ENCODE data around the gene AP3S1.
"Not testable (repeated sequence)": the region's sequence is repeated elsewhere in the genome, so short reads cannot be mapped to it uniquely, and the experiment has no call there.

AP3S1 gene

DNA sequence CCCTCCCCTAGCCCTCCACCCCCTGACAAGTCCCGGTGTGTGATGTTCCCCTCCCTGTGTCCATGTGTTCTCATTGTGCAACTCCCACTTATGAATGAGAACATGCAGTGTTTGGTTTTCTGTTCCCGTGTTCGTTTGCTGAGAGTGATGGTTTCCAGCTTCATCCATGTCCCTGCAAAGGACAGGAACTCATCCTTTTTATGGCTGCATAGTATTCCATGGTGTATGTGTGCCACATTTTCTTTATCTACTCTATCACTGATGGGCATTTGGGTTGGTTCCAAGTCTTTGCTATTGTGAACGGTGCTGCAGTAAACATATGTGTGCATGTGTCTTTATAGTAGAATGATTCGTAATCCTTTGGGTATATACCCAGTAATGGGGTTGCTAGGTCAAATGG, 35.6 kb downstream of the AP3S1 start:
- not testable (repeated sequence) for DNase-seq

DNA sequence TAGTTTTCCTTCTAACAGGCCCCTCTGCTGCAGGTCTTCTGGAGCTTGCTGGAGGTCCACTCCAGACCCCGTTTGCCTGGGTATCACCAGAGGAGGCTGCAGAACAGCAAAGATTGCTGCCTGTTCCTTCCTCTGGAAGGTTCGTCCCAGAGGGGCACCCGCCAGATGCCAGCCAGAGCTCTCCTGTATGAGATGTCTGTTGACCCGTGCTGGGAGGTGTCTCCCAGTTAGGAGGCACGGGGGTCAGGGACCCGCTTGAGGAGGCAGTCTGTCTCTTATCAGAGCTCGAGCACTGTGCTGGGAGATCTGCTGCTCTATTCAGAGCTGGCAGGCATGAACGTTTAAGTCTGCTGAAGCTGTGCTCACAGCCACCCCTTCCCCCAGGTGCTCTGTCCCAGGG, 40.7 kb downstream of the AP3S1 start:
- not testable (repeated sequence) for DNase-seq

DNA sequence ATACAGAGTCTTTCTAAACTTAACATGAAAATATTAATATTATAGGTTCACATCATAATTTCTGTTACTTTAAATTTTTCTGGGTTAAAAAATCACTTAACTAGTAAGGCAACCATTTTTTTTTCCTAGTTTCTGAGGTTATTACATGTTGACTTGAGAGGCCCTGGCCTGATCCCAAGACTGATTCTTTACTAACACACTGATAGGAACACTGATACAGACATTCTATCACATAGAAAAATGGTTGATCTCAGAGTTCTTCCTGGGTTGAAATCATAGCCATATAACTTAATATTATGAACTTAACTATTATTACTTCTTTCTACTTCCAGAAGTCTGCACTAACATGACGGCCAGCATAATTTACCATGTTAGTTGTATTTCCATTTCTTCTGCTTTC, 43.0 kb downstream of the AP3S1 start:
- no peak for DNase-seq

DNA sequence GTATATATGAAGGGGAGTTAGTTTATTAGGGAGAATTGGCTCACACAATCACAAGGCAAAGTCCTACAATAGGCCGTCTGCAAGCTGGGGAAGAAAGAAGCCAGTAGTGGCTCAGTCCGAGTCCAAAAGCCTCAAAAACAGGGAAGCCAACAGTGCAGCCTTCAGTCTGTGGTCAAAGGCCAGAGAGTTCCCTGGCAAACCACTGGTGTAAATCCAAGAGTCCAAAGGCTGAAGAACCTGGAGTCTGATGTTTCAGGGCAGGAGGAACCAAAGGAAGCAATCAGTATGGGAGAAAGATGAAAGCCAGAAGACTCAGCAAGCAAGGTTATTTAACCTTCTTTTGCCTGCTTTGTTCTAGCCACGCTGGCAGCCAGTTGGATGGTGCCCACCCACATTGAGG, 43.5 kb downstream of the AP3S1 start:
- DNase-seq = not testable (repeated sequence)

DNA sequence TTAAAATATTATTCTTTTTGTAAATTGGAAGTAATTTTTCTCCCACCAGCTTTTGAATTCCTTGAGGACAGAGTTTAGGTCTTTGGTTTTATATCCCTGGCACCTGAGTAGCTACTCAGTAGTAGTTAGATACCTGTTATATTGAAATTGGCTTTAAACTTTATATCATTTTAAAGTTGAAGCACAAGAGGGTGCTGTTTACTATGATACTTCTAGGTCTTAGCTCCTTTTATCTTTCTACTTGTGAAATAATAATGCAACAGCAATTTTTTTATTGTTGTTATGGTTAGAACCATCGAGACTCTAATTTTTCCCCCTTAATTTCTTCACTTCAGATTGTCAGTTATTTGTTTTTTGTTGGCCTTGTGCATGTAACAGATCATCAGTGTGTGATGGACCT, 46.3 kb downstream of the AP3S1 start:
- DNase-seq = no peak

DNA sequence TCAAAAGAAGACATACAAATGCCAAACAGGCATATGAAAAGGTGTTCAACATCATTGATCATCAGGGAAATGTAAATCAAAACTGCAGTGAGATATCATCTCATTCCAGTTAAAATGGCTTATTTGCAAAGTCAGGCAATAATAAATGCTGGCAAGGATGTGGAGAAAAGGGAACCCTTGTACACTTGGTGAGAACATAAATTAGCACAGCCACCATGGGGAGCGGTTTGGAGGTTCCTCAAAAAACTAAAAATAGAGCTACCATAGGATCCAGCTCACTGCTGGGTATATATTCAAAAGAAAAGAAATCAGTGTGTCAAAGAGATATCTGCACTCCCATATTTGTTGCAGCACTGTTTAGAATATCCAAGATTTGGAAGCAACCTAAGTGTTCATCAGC, 50.3 kb downstream of the AP3S1 start:
- no peak for DNase-seq

DNA sequence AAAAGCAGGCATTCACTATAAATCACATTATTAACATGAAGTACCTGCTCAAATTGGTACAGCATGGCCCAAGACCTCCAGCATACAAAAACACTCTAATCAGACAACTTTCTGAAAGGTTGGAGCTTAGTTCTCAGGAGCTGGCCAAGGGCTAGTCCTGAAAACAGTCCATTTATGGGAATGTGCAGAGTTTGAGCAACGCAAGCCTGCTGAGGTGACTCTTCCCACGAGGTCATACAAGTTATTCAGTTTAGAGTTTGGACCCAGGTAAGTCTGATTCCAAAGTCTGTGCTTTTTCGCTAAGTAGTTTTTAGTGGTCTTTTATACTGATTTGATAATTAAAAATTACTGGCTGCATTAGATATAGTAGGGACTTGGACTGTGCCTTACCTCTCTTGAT, 52.6 kb downstream of the AP3S1 start:
- no peak for DNase-seq

DNA sequence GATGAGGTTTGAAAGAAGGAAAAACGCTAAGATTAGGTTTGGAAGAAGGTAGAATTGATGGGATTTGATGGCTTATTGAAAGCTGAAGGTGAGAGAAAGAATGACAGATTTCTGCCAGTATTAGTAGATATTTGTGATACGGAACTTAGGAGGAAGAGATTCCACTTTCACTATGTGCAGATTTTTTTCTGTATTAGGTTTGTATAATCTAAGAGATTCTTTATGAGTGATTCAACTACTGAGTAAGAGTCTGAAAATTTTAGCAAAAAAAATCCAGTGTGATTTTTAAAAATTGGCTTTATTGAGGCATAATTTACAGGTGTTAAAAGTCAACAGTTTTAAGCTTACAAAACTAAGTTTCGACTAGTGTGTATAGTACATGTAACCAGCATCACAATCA, 54.1 kb downstream of the AP3S1 start:
- no peak for DNase-seq

DNA sequence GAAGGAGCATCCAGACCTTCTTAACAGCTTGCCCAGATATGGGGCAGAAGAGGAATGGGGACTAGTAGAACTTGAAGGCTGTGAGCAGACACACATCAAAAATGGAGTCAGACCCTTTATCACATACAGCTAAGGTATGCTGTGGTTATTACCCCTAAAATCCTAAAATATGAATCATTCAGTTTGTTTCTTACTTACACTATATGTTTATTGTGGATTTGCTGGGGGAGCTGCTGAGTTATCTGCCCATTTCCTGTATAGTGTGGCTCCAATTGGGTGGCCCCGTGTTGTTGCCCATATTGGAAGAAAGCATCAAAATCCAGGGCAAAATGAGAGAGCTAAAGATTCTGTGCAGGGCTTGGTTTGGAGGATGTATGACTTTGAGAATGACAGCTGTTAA, 56.9 kb downstream of the AP3S1 start:
- DNase-seq = no peak

DNA sequence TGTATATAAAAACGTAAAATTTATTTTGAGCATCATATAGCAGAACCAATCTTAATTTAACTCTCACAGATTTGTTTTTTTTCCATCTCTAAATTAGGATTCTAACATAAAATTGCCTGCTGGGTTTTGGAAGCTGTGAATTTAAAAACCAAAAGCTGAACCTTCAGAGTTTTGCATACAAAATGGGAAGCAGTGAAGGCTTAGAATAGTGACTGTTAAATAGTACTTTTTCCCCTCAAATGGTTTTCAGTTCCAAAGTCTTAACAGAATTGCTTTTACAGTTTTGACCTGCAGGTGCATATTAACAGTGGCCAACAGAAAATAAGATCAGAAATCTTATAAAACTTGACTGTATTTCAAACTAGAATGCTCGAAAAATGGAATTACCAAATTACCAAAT, 65.4 kb downstream of the AP3S1 start:
- DNase-seq = no peak

DNA sequence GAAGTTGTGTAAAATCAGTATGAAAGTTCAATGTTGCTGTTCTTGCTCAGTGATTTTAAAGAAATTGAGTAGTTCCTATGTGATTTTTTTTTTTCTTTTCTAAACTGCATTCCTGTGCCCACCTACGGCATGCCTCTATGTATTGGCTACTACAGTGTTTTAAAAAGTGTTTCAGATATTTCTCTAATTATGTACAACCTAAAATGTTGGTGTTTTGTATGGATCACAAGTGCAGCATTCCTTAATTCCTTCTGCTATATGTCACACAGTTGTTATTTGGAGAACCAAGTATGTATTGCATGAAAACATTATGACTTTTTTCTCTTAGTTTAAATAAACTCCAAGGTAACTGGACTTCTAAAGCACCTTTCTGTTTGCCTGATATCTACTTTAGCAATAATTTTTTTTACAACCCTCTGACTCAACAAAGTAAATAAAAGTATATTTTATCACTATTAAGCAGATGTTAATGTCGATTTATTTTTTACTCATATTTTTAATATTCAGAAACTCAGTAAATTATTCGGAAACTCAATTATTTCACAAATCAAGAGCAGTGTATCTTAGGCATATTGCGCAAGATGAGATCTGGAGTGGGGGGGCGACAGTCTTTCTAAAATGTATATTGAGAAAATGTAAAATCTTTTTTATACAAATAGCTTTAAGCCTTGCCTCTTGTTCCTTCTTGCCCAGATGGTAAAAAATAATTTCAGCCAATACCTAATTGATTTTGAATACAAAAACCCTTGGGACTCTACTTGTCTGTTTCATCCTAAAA, 72.1 kb downstream of the AP3S1 start:
- DNase-seq = not testable (repeated sequence)

DNA sequence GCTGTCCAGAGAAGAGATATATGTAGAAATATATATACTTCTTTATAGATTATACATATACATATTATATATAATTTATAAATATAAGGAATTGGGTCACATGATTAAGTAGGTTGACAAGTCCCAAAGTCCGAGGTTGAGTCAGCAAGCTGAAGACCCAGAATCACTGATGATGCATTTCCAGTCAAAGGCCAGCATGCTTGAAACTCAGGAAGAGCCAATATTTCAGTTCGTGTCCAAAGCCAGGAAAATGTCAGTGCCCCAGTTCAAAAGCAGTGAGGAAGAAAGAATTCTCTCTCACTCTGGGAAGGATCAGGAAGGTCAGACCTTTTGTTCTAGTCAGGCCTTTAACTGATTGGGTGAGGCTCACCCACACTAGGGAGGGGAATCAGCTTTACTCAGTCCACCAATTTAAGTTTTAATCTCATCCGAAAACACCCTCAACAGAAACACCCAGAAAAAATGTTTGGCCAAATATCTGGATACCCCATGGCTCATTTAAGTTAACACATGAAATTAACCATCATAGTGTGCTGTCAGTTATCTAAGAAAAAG, 78.5 kb downstream of the AP3S1 start:
- no peak for DNase-seq

DNA sequence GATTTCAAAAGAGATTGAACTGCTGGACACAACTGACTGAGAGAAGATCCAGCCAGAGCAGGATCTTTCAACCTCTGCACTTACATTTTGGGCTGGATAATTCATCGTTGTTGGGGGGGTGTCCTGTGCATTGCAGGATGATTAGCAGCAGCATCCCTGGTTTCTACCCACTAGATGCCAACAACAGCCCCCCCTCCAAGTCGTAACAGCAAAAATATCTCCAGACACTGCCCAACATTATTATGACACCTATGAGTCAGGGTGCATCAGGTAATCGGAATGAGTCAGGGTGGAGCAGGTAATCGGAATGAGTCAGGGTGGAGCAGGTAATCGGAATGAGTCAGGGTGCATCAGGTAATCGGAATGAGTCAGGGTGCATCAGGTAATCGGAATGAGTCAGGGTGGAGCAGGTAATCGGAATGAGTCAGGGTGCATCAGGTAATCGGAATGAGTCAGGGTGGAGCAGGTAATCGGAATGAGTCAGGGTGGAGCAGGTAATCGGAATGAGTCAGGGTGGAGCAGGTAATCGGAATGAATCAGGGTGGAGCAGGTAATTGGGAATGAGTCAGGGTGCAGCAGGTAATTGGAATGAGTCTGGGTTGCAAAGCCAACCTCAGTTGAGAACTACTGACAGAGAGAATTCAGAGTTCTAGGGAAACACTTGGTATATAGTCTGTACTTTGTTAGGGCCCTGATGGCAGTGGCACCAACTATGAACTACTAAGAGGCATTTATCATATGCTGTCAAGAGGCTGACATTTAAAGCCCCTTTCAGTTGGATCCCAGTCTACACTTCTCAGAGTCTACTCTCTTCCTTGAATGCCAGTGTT, 87.1 kb downstream of the AP3S1 start:
- not testable (repeated sequence) for DNase-seq

DNA sequence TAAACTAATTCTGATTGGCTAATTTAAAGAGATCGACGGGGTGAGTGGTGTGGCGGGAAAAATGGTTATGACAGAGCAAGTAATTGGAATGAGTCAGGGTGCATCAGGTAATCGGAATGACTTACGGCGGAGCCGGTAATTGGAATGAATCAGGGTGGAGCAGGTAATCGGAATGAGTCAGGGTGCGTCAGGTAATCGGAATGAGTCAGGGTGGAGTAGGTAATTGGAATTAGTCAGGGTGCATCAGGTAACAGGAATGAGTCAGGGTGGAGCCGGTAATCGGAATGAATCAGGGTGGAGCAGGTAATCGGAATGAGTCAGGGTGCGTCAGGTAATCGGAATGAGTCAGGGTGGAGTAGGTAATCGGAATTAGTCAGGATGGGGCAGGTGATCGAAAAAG, 88.4 kb downstream of the AP3S1 start:
- not testable (repeated sequence) for DNase-seq

DNA sequence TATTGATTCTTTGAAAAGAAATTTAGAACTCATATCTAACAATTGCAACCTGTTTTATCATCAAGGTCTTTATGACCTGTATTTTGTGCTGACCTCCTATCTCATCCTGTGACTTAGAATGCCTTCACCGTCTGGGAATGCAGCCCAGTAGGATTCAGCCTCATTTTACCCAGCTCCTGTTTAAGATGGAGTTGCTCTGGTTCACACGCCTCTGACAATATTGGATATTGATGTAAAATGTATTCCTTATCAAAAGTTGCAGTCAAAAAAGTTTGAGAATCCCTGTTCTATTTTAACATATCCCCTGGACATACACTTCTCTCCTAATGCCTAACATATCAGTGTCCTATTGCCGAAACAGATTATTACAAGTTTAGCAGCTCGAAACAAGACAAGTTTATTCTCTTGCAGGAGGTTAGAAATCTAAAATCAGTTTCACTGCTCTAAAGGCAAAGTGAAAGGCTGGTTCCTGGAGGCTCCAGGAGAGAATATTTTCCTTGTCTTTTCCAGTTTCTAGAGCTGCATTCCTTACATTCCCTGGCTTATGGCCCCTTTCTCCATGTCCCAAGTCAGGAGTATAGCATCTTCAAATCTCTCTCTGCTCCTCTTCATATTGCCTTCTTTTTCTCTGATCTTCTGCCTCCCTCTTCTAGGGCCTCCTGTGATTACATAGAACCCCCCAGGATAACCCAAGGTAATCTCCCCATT, 89.0 kb downstream of the AP3S1 start:
- no peak for DNase-seq

DNA sequence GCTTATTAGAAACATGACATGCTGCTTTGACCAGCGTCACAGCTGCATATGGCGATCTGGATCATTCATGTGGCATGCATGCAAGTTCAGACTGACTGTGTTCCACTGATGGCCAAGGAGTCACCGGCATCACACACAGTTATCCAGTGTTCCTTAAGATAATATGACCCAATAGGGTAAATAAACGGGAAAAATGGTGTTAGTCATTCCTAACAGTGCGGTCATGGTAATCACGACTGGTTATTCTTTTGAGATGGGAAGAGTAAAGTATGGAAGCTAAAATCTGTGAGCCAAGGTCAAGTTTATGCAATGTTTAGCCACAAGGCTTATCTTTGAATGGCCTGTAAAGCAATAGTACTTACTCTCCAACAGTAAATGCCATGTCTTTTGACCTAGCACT, 91.3 kb downstream of the AP3S1 start:
- no peak for DNase-seq

DNA sequence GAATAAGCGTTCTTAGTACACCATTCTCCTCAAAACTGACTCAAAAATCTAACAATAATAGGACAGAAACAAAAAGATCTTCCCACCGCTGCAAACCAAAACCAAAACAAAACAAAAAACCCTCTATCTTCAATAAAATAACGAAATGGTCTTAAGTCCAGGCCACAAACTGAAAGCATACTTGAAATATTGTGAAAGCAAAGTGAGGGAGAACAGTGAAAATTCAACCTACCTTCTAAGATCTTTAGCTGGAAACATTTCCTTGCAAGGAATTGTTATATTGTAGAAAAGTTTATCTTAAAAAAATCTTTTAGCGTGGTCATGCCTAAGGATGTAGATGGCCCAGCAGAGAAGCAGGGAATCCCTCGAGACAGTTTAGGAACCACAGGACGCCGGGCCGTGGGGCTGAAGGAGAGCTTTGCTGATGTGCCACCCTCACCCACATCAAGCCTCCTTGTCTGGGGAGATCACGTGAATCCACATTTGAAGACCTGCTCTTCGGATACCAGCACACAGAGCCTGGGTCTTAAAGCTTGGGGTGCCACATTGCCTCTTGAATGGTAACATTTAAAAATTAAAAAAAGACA, 92.7 kb downstream of the AP3S1 start:
- DNase-seq = no peak

DNA sequence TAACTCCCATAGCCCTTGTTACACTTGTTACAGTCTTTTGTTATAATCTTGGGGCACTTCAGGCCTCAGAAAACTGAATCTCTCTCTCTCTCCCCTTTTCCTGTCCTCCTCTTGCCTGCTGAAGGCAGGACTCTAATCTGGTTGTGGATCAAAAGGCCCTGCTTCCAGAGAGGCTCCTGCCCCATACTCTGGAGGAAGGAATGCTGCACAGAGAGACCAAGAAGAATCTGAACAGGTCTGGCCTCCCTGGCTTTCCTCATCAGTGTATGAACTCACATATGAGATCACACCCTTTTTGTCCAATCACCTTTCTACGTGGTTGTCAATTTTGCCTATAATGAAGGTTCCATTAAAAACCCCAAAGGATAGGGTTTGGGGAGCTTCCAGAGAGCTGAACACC, 94.3 kb downstream of the AP3S1 start:
- DNase-seq = no peak

DNA sequence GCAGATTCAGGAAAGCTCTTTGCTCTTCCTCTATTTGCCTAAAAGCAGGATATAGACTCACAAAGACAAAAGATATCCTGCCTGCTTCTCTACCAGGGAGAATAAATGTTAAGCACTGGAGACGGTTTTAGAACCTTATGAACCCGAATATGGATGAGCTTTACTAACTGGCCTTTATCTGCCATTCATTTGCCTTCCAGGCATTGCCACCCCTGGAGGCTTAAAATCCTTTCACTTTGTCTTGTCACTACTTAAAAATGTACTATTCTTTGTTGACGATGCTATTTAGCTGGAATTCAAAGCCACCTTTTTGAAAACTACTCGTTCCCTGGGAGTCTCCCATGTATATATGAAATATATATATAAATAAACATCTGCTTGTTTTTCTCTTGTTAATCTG, 97.3 kb downstream of the AP3S1 start:
- no peak for DNase-seq

DNA sequence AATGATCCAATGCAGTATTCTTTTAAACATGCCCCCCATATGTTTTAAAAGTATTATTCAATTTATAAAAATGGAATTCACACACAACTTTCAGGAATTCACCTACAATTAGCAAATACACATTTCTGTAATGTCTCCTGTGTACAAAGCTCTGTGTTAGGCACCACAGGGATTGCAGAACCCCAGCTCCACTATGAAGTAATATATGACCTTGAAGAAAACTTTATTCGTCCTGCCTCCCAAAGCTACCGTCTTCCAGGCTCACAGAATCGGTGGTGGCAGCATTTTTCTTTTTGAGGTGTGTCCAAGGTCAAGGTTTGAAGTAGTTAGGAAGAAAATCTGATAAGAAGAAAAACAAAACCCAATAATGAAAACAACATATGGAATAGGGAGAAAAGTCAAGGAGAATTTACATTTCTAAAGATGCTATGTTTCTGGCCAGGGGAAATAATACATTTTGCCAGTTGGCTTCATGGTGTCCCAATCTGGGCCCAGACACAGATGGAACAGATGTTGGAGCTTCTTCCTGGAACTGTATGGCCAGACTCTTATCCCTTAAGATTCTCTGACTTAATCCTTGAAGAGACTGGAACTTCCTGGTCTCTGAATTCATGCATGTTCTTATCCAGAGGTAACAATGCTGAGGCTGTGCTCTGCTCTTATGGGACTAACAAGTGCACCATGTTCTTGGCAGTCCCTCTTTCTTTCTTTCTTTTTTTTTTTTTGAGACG, 98.5 kb downstream of the AP3S1 start:
- DNase-seq = no peak

DNA sequence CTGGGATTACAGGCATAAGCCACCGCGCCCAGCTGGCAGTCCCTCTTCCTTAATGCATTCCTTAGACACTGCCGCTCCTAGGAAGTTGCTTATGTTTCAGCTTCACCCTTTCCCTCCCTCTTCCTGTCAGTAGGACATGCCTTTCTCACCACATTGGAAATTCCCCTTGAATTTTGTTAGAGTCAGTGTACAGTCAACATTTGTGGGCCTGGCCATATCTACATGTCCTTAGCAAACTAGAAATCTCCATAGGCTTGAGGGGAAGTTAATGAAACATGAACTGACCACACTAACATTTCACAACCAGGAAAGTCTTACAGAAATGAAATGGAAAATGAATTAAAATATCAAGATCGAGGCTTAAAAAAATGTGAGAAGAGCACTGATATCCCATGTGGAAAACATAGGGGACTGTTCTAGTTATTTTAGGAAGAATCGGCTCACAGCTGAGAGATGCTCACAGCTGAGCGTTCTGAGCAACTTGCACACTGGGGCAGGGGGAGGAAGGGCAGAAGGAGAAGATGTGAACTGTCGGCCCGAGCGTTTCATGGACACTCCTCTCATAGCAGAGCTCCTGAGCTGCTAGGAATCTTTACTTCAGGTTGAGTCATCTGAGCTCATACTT, 99.4 kb downstream of the AP3S1 start:
- no peak for DNase-seq

DNA sequence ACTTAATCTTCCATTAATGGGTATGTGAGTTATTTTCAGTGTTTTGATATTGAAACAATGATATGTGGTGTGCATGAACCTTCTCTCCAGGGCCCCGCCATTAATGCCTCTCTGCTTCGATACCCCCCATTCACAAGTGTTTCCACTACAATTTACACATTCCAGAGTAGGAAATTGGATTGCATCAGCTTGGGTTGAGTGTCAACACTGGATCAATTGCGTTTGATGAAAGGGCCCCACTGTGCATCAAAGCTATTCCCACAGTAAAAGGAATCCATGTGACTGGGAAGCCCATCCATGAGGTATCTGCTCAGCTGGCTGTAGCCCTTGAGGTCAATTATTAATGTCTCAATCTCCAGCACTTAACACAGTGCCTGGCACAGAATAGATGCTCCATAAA, 102.8 kb downstream of the AP3S1 start:
- DNase-seq = no peak

Data from NCI-H187 (cell line).